ENCODE results near the gene ADCY9. TPM values are rescaled to one million over a fixed set of nuclear protein-coding genes. Genes with fewer than 3 reads are reported as not detected.

Gene ADCY9
- total RNA-seq, 1 donor from 2014 or later: 11.4 TPM

- Histone ChIP-seq H3K4me2 (ENCODE audit: low read length) (no peak overlapping the region), H3K36me3 (ENCODE audit: insufficient read depth, low read length) (no peaks in the 10 kb centered on the region), H3K9ac (ENCODE audit: low read length) (no peak overlapping the region), H2AFZ (ENCODE audit: low read depth, low read length) (no peak overlapping the region), H3K4me3 (ENCODE audit: insufficient read depth, low read depth, low read length) (no peak overlapping the region), H3K79me2 (ENCODE audit: insufficient read depth, low read length) (peaks cover 10% of the 10 kb centered on the region), H4K20me1 (ENCODE audit: insufficient read depth, low read length) (peaks cover 13% of the 10 kb centered on the region), H3K27me3 (ENCODE audit: insufficient read depth, low read length) (no peaks in the 10 kb centered on the region), H3K9me3 (ENCODE audit: insufficient read depth, low read depth, low read length) (no peaks in the 10 kb centered on the region), H3K4me1 (ENCODE audit: insufficient read depth, low read length) (peaks cover 14% of the 10 kb centered on the region), H3K27ac (ENCODE audit: low read depth, low read length) (no peak overlapping the region)
- H3K27ac Mint-ChIP-seq (ENCODE audit: unreplicated experiment): no peak overlapping the region
- H3K36me3 Mint-ChIP-seq (ENCODE audit: low read depth, unreplicated experiment): peaks cover 13% of the 10 kb centered on the region
- peaks cover 28% of the 10 kb centered on the region for H3K4me1 Mint-ChIP-seq (ENCODE audit: low read depth, unreplicated experiment)
- no peak for DNase-seq (ENCODE audit: low read depth)
- H3K4me3 Mint-ChIP-seq (ENCODE audit: unreplicated experiment): no peak overlapping the region
- TF ChIP-seq, protein P1, sequence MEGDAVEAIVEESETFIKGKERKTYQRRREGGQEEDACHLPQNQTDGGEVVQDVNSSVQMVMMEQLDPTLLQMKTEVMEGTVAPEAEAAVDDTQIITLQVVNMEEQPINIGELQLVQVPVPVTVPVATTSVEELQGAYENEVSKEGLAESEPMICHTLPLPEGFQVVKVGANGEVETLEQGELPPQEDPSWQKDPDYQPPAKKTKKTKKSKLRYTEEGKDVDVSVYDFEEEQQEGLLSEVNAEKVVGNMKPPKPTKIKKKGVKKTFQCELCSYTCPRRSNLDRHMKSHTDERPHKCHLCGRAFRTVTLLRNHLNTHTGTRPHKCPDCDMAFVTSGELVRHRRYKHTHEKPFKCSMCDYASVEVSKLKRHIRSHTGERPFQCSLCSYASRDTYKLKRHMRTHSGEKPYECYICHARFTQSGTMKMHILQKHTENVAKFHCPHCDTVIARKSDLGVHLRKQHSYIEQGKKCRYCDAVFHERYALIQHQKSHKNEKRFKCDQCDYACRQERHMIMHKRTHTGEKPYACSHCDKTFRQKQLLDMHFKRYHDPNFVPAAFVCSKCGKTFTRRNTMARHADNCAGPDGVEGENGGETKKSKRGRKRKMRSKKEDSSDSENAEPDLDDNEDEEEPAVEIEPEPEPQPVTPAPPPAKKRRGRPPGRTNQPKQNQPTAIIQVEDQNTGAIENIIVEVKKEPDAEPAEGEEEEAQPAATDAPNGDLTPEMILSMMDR (IDR thresholded peaks at IDR 0.05; ENCODE audit: insufficient read depth, low read depth, low read length): no peak
- no peak for TF ChIP-seq EZH2 (IDR thresholded peaks at IDR 0.05; ENCODE audit: insufficient read depth, low read length)
- no peak for FAIRE-seq
- H3K9me3 Mint-ChIP-seq (ENCODE audit: unreplicated experiment): peaks cover 2% of the 10 kb centered on the region
- H3K27me3 Mint-ChIP-seq (ENCODE audit: low read depth, unreplicated experiment): peaks cover 4% of the 10 kb centered on the region
These were observed 6.9 kb downstream of the ADCY9 start for GRCh38 chr16:4109250-4109736.

GRCh38 chr16:4106516-4106915, 9.7 kb downstream of the ADCY9 start:
- Histone ChIP-seq H3K9ac (ENCODE audit: low read length) (no peak overlapping the region), H3K27ac (ENCODE audit: low read depth, low read length) (no peak overlapping the region), H3K36me3 (ENCODE audit: insufficient read depth, low read length) (no peaks in the 10 kb centered on the region), H3K4me2 (ENCODE audit: low read length) (no peak overlapping the region), H4K20me1 (ENCODE audit: insufficient read depth, low read length) (peaks cover 20% of the 10 kb centered on the region), H3K4me1 (ENCODE audit: insufficient read depth, low read length) (peaks cover 4% of the 10 kb centered on the region), H2AFZ (ENCODE audit: low read depth, low read length) (no peak overlapping the region), H3K79me2 (ENCODE audit: insufficient read depth, low read length) (peaks cover 8% of the 10 kb centered on the region), H3K4me3 (ENCODE audit: insufficient read depth, low read depth, low read length) (no peak overlapping the region), H3K27me3 (ENCODE audit: insufficient read depth, low read length) (no peaks in the 10 kb centered on the region), H3K9me3 (ENCODE audit: insufficient read depth, low read depth, low read length) (no peaks in the 10 kb centered on the region)
- Mint-ChIP-seq H3K4me3 (ENCODE audit: unreplicated experiment) (no peak overlapping the region), H3K27me3 (ENCODE audit: low read depth, unreplicated experiment) (no peaks in the 10 kb centered on the region), H3K9me3 (ENCODE audit: unreplicated experiment) (peaks cover 4% of the 10 kb centered on the region), H3K27ac (ENCODE audit: unreplicated experiment) (no peak overlapping the region), H3K4me1 (ENCODE audit: low read depth, unreplicated experiment) (peaks cover 8% of the 10 kb centered on the region), H3K36me3 (ENCODE audit: low read depth, unreplicated experiment) (peaks cover 19% of the 10 kb centered on the region)
- DNase-seq (ENCODE audit: low read depth): no peak
- no peak for TF ChIP-seq EZH2 (IDR thresholded peaks at IDR 0.05; ENCODE audit: insufficient read depth, low read length)
- TF ChIP-seq, protein P1 (IDR thresholded peaks at IDR 0.05; ENCODE audit: insufficient read depth, low read depth, low read length): no peak
- FAIRE-seq: no peak

GRCh38 chr16:4105848-4106247, 10.4 kb downstream of the ADCY9 start:
- Histone ChIP-seq H3K9ac (ENCODE audit: low read length) (no peak overlapping the region), H3K36me3 (ENCODE audit: insufficient read depth, low read length) (no peaks in the 10 kb centered on the region), H3K9me3 (ENCODE audit: insufficient read depth, low read depth, low read length) (no peaks in the 10 kb centered on the region), H3K27ac (ENCODE audit: low read depth, low read length) (no peak overlapping the region), H3K79me2 (ENCODE audit: insufficient read depth, low read length) (peaks cover 8% of the 10 kb centered on the region), H2AFZ (ENCODE audit: low read depth, low read length) (no peak overlapping the region), H3K27me3 (ENCODE audit: insufficient read depth, low read length) (no peaks in the 10 kb centered on the region), H4K20me1 (ENCODE audit: insufficient read depth, low read length) (peaks cover 19% of the 10 kb centered on the region), H3K4me3 (ENCODE audit: insufficient read depth, low read depth, low read length) (no peak overlapping the region), H3K4me2 (ENCODE audit: low read length) (no peak overlapping the region), H3K4me1 (ENCODE audit: insufficient read depth, low read length) (peaks cover 4% of the 10 kb centered on the region)
- H3K36me3 Mint-ChIP-seq (ENCODE audit: low read depth, unreplicated experiment): peaks cover 20% of the 10 kb centered on the region
- H3K9me3 Mint-ChIP-seq (ENCODE audit: unreplicated experiment): peaks cover 4% of the 10 kb centered on the region
- peaks cover 5% of the 10 kb centered on the region for H3K4me1 Mint-ChIP-seq (ENCODE audit: low read depth, unreplicated experiment)
- H3K4me3 Mint-ChIP-seq (ENCODE audit: unreplicated experiment): no peak overlapping the region
- H3K27me3 Mint-ChIP-seq (ENCODE audit: low read depth, unreplicated experiment): no peaks in the 10 kb centered on the region
- TF ChIP-seq EZH2 (IDR thresholded peaks at IDR 0.05; ENCODE audit: insufficient read depth, low read length): no peak
- TF ChIP-seq, protein P1 (IDR thresholded peaks at IDR 0.05; ENCODE audit: insufficient read depth, low read depth, low read length): no peak
- DNase-seq (ENCODE audit: low read depth): no peak
- no peak for FAIRE-seq
- no peak overlapping the region for H3K27ac Mint-ChIP-seq (ENCODE audit: unreplicated experiment)

Data from astrocyte (in vitro differentiated cells and primary cell).